H1 (cell line): ENCODE results near the gene VSIG10L2. TPM values are rescaled to one million over a fixed set of nuclear protein-coding genes. Genes with fewer than 3 reads are reported as not detected.

Experiments
- ASH2L ChIP-seq: fragments of 200-600, 300-600 bp; sonication (generic); IDR thresholded peaks from one replicate; pipeline ENCODE4 v1.7.1; 2017; ENCODE audit warnings: low read length
- ATF3 ChIP-seq: IDR thresholded peaks from 2 replicates; pipeline ENCODE4 v1.6.1; 2011; ENCODE audit warnings: low read depth, mild to moderate bottlenecking, low read length; ENCODE audit not compliant: insufficient read depth
- CBX5 ChIP-seq: fragments of 300-800, 300-1000 bp; sonication (generic); IDR thresholded peaks from 2 replicates; pipeline ENCODE4 v1.7.1; 2016; ENCODE audit warnings: antibody characterized with exemption, low read length, low read depth
- CBX8 ChIP-seq: fragments of 300-800, 300-1000 bp; sonication (generic); IDR thresholded peaks from 2 replicates; pipeline ENCODE4 v1.7.1; 2016; ENCODE audit warnings: low read depth, low read length, borderline replicate concordance
- CHD7 ChIP-seq: fragments of 300-600 bp; sonication (generic); IDR thresholded peaks from 2 replicates; pipeline ENCODE4 v1.7.1; 2012; ENCODE audit warnings: low read length, moderate library complexity, mild to moderate bottlenecking, inconsistent platforms; ENCODE audit not compliant: insufficient replicate concordance
- EZH2 ChIP-seq: fragments of 200-600 bp; sonication (generic); IDR thresholded peaks from 2 replicates; pipeline ENCODE4 v1.7.1; 2012; ENCODE audit warnings: low read depth, mild to moderate bottlenecking, moderate library complexity, low read length, inconsistent platforms; ENCODE audit not compliant: severe bottlenecking
- POLR2AphosphoS5 ChIP-seq: IDR thresholded peaks from 2 replicates; pipeline ENCODE4 v1.6.1; 2011; ENCODE audit warnings: low read depth, low read length
- RXRA ChIP-seq: IDR thresholded peaks from 2 replicates; pipeline ENCODE4 v1.6.1; 2011; ENCODE audit warnings: low read depth, mild to moderate bottlenecking, low read length, moderate library complexity; ENCODE audit not compliant: insufficient read depth
- SRF ChIP-seq: IDR thresholded peaks from 2 replicates; pipeline ENCODE4 v1.6.1; 2011; ENCODE audit warnings: mild to moderate bottlenecking, low read depth, low read length, moderate library complexity
- TAF7 ChIP-seq: optimal IDR thresholded peaks from 2 replicates; pipeline ENCODE3; 2011; ENCODE audit warnings: low read depth, mild to moderate bottlenecking, inconsistent platforms, low read length, moderate library complexity, borderline replicate concordance
- YY1 ChIP-seq: IDR thresholded peaks from 2 replicates; pipeline ENCODE4 v1.6.1; 2011; ENCODE audit warnings: low read depth, mild to moderate bottlenecking, low read length
- polyA plus RNA-seq, 7 experiments: library from polyadenylated mRNA; depleted of rRNA in 3 of 7; stranded (reverse) in 5 of 7; unstranded in 2 of 7; fragments of >200 nt in 5 of 7; fragments of 200-250 nt in 2 of 7; gene quantifications; 1 replicate in 5 of 7; 2 replicates in 1 of 7; 4 replicates in 1 of 7; pipeline versions ENCODE4 v1.2.1 to v1.2.3, GENCODE V29; 2011 to 2013; ENCODE audit warnings: missing spikeins in 2 of 7, mixed read lengths in 2 of 7
- total RNA-seq: library from RNA; stranded (reverse); fragmentation: NEBNext Ultra II Directional; extraction: Animal tissue kit (Norgen Biotek cat#: 25700); gene quantifications from 2 replicates; pipeline ENCODE4 v1.2.1, GENCODE V29; 2021

Gene VSIG10L2
- total and polyA plus RNA-seq, 2 of the 8 experiments (the other 6 are each of a cell fraction or from before 2014, with no cell fraction given) = not detected

GRCh38 chr11:125952559-125952958 is 6.7 kb downstream of the VSIG10L2 start (continued):
- TF ChIP-seq CHD7 (no peak), CBX8 (no peak), ATF3 (no peak), ASH2L (no peak), YY1 (no peak), TAF7 (no peak), POLR2AphosphoS5 (no peak), RXRA (no peak), EZH2 (no peak), CBX5 (no peak), SRF (no peak)
